WERI-Rb-1 (cell line): ENCODE data around the gene DARS1.

Source experiments
- DNase-seq: peaks from one replicate; pipeline ENCODE4 v3.0.0-alpha.2; 2020
- H3K27ac ChIP-seq: fragments of 250-450 bp; sonication (Bioruptor Pico); 2 replicates; pipeline ENCODE4 v1.5.1; 2020; ENCODE audit warnings: mild to moderate bottlenecking, moderate library complexity
- H3K27me3 ChIP-seq: fragments of 250-450 bp; sonication (Bioruptor Pico); 2 replicates; pipeline ENCODE4 v1.5.1; 2021; ENCODE audit warnings: mild to moderate bottlenecking, low read depth, moderate library complexity; ENCODE audit not compliant: insufficient read depth, severe bottlenecking
- H3K36me3 ChIP-seq: fragments of 250-450 bp; sonication (Bioruptor Pico); 2 replicates; pipeline ENCODE4 v1.5.1; 2020; ENCODE audit warnings: mild to moderate bottlenecking, moderate library complexity
- H3K4me3 ChIP-seq: 2 replicates; pipeline ENCODE4 v1.5.1; 2011; ENCODE audit warnings: low read depth, mild to moderate bottlenecking, control low read depth, low read length
- H3K9me3 ChIP-seq: fragments of 250-450 bp; sonication (Bioruptor Pico); 2 replicates; pipeline ENCODE4 v1.5.1; 2021; ENCODE audit warnings: mild to moderate bottlenecking, moderate library complexity; ENCODE audit not compliant: severe bottlenecking
- CTCF ChIP-seq: IDR thresholded peaks from 2 replicates; pipeline ENCODE4 v1.5.1; 2011; ENCODE audit warnings: low read depth, mild to moderate bottlenecking, control low read depth, inconsistent platforms, low read length

DARS1 gene

GRCh38 chr2:135899567-135899966 is 85.9 kb downstream of the DARS1 start:
- DNase-seq: no peak
- no peak for TF ChIP-seq CTCF
- H3K4me3 ChIP-seq: no peak overlapping the region

GRCh38 chr2:135898234-135898786 is 87.1 kb downstream of the DARS1 start:
- no peak overlapping the region for H3K4me3 ChIP-seq
- no peak overlapping the region for H3K27ac ChIP-seq
- no peaks in the 10 kb centered on the region for H3K27me3 ChIP-seq
- no peak for TF ChIP-seq CTCF
- no peaks in the 10 kb centered on the region for H3K36me3 ChIP-seq
- H3K9me3 ChIP-seq: no peaks in the 10 kb centered on the region
- no peak for DNase-seq

More at GRCh38 chr2:135899567-135899966, 85.9 kb downstream of the DARS1 start:
- H3K9me3 ChIP-seq: no peaks in the 10 kb centered on the region
- H3K27me3 ChIP-seq: no peaks in the 10 kb centered on the region
- no peak overlapping the region for H3K27ac ChIP-seq
- H3K36me3 ChIP-seq: no peaks in the 10 kb centered on the region

- H3K27me3 ChIP-seq: no peaks in the 10 kb centered on the region
- no peak overlapping the region for H3K4me3 ChIP-seq
- no peaks in the 10 kb centered on the region for H3K36me3 ChIP-seq
- no peak for TF ChIP-seq CTCF
- no peak for DNase-seq
- H3K9me3 ChIP-seq: no peaks in the 10 kb centered on the region
- no peak overlapping the region for H3K27ac ChIP-seq
Observed at GRCh38 chr2:135894930-135895329, 90.5 kb downstream of the DARS1 start.

DNA sequence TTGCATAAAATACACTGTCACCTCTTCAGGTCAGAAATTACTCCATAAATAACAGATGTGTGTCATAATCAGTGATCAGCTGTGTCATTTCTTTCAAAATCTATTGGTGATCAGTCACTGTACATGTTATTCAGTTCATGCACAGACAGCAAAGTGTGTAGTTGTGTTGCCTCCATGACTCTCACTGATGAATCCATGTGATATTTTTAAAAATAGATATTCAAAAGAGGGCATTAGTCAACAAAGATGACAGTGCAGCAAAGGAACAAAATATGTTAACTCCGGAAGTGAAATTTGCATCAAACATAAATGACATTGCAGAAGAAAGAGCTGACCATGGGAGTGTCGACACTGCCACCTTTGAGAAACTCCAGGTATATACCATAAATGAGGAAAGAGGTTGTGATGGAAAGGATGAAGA is 92.0 kb downstream of the DARS1 start:
- no peak overlapping the region for H3K4me3 ChIP-seq
- no peak overlapping the region for H3K27ac ChIP-seq
- no peak for TF ChIP-seq CTCF
- no peaks in the 10 kb centered on the region for H3K36me3 ChIP-seq
- no peaks in the 10 kb centered on the region for H3K27me3 ChIP-seq
- DNase-seq: no peak
- H3K9me3 ChIP-seq: peaks cover 3% of the 10 kb centered on the region

DNA sequence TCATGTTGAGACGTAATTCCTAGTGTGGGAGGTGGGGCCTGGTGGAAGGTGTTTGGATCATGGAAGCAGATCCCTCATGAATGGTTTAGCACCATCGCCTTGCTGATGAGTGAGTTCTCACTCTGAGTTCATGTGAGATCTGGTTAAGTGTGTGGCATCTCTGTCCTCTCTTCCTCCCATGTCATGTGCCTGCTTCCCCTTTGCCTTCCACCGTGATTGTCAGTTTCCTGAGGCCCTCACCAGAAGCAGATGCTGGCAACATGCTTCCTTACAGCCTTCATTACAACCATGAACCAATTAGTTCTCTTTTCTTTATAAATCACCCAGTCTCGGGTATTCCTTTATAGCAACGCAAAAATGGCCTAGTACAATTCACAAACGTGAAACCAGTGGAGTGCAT is 94.6 kb downstream of the DARS1 start:
- no peaks in the 10 kb centered on the region for H3K27me3 ChIP-seq
- H3K27ac ChIP-seq: no peak overlapping the region

More for the DNA sequence above, 94.6 kb downstream of the DARS1 start:
- TF ChIP-seq CTCF: no peak
- no peaks in the 10 kb centered on the region for H3K36me3 ChIP-seq
- no peak overlapping the region for H3K4me3 ChIP-seq
- DNase-seq: no peak
- peaks cover 3% of the 10 kb centered on the region for H3K9me3 ChIP-seq
